Stimulated activated CD8-positive, alpha-beta memory T cell treated with anti-CD3 and anti-CD28 coated beads, Interleukin-15, amount 100 ng/mL, for 24 hours (primary cell): ENCODE measurements around the gene ATAD3C.
"Not testable (repeated sequence)": the region's sequence is repeated elsewhere in the genome, so short reads cannot be mapped to it uniquely, and the experiment has no call there.

ENCODE experiments used
- DNase-seq: peaks from one replicate; pipeline ENCODE4 v3.0.0-alpha.2; 2020; ENCODE audit warnings: low read depth

The ATAD3C gene

GRCh38 chr1:1442069-1442770, 7.3 kb upstream of the ATAD3C start:
- no peak for DNase-seq

DNA sequence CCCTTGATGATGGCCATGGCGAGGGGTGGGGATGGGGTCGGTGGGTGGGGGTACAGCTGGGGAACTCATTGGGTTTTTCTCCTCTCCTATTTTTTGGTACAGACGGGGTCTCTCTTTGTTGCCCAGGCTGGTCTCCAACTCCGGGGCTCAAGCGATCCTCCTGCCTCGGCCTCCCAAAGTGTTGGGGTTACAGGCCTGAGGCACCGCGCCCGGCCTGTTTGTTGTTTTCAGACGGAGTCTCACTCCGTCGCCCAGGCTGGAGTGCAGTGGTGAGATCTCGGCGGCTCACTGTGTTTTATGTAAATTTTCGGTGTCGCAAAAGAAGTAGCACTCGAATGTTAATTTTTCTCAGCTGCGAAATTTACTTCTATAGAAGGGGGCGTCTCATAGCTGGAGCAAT, 2.9 kb upstream of the ATAD3C start:
- DNase-seq, result not testable (repeated sequence)

DNA sequence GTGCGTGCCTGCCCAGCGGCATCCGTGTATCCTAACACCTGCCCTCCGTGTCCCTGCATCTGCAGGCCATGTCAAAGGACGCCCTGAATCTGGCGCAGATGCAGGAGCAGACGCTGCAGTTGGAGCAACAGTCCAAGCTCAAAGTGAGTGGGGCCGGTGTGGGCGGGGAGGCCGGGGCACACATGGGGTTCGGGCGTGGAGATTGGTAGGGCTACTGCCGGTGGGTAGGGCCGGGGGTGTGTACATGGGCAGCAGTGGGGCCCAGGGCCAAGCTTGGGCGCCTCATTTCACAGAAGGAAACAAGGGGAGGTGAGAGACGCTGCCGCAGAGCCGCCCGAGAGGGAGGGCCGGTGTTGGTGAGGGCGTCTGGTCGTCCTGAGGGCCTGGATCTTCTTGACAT, 1.1 kb downstream of the ATAD3C start:
- DNase-seq, result not testable (repeated sequence)

GRCh38 chr1:1451696-1452364, 2.3 kb downstream of the ATAD3C start:
- DNase-seq, result no peak

DNA sequence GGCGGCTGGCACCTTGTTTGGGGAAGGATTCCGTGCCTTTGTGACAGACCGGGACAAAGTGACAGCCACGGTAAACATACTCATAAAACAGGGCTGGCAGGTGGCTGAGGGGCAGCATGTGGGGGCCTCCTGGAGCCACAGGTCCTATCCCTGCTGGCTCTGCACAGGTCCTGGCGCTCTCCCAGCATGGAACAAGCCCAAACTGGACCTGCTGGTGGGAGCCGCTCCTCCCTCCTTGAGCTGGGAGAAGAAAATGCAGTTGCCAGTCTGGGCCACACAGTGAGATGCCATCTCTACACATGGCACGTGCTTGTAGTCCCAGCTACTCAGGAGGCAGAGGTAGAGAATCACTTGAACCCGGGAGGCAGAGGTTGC, 2.9 kb downstream of the ATAD3C start:
- DNase-seq, result not testable (repeated sequence)

GRCh38 chr1:1452882-1453281, 3.4 kb downstream of the ATAD3C start:
- no peak for DNase-seq

- not testable (repeated sequence) for DNase-seq
Observed at GRCh38 chr1:1454286-1455056, 5.0 kb downstream of the ATAD3C start.

- no peak for DNase-seq
Observed at GRCh38 chr1:1455366-1455884, 5.9 kb downstream of the ATAD3C start.

- DNase-seq, result not testable (repeated sequence)
Observed at GRCh38 chr1:1455934-1456333, 6.4 kb downstream of the ATAD3C start.

DNA sequence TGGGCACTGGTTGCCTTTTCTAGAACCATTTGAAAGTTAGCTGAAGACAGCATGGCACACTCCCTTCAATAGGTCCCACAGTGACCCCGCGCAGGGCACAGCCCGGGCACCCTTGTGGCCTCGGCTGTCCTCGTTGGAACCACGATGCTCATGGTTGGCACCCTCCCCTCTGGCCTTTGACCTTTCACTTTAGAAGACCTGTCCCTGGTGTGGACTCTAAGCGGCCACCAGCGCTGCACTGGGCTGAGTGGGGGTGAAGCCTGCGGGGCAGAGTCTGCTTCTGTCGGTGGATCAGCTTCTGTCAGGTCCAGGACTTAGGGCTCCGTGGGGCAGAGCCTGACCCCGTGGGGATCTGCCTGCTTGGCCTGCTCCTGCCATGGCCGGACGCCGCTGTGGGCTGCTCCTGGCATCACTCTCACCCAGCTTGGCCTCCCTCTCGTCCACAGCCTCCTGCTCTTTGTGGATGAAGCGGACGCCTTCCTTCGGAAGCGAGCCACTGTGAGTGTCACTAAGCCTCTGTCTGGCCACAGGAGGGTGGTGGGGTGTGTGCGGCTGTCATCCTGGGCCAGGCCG, 7.3 kb downstream of the ATAD3C start:
- not testable (repeated sequence) for DNase-seq

GRCh38 chr1:1459156-1459555, 9.7 kb downstream of the ATAD3C start:
- DNase-seq, result not testable (repeated sequence)

DNA sequence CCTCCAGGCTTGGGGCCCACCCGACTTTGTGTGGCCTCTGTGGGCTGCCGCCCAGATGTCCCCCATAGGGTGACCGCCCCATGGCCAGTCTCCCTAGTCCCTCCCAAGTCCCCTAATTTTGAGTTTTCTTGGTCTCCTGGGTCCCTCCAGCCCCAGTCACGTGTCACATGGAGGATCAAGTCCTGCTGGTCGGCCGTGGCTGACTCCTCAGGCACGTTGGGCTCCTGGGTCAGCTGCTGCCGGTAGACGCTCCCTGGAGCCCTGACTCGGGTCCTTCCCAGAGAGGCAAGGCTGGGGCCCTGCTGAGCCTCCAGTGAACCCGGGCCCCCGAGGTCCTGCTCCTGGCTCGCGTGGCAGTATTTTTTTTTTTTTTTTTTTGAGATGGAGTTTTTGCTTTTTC, 10.2 kb downstream of the ATAD3C start:
- DNase-seq, result not testable (repeated sequence)

DNA sequence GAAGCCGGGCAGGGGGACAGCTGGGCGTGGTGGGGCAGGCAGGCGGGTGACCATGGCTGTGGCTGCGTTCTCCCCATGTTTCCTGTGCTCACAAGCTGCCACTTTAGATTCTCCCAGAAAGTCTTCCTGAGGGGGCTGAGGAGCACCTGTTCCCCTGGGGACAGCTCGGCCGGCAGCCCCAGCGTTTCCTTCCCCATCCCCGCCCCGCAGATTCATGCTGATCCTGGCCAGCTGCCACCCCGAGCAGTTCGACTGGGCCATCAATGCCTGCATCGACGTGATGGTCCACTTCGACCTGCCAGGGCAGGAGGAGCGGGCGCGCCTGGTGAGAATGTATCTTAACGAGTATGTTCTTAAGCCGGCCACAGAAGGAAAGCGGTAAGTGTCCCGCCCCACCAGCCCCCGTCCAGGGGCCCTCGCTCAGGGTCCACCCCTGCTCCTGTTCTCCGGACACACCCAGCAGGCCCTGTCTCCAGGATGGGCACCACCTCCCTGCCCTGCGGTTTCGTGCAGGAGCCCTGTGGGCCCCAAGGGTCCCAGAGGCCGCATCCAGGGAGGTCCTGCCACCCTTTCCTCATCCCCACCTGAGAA, 11.1 kb downstream of the ATAD3C start:
- DNase-seq, result no peak

DNA sequence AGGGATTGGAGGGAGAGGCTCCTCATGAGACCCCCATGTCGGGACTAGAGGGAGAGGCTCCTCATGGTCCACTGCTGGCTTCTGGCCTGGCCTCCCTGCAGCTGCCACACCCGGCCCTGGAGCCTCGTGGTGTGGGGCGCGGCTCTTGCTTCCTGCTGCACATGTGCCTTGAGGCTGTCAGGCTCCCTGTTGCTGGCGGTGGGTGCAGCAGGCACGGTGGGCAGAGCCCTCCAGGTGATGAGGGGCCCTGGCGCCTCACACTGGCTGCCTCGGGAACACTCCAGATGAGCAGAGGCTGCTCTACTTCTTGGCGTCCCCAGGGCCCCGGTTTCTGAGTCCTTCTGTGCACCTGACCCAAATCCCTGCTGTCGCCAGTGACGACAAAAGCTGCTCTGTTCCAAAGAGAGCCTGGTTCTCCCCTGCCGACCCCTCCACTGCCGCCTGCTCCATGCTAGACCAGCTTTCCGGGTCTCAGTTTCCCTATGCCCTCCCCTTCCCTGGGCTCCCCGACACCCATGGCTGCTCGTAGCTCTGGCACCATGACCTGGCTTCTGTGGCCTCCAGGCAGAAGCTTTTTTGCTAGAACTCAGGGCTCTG, 12.3 kb downstream of the ATAD3C start:
- no peak for DNase-seq

DNA sequence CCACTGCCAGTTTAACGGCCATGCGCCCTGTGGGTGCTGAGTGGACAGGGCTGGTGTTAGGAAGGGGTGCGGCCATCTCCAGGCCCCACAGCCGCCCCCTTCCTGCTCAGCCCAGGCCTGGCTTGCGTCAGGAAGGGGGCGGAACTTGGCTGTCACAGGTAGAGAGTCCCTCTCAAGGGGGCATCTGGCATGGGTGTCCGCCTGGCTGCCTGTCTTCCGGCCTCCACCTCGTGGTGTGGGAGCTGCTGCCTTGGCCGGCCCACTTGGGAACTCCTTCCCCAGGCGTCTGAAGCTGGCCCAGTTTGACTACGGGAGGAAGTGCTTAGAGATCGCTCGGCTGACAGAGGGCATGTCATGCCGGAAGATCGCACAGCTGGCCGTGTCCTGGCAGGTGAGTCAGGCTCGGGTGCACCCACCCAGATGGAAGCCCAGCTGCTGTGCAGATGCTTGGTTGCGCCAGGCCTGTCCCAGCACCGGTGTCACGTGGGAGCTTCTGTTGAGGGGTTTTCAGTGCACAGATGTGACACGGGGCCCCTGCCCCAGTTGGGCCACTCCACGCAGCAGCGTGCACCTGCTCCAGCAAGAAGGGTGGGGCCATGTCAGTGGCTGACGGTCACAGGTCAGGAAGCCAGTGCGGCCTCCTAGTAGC, 13.0 kb downstream of the ATAD3C start:
- DNase-seq, result no peak

GRCh38 chr1:1463312-1463711, 13.8 kb downstream of the ATAD3C start:
- DNase-seq, result no peak

DNA sequence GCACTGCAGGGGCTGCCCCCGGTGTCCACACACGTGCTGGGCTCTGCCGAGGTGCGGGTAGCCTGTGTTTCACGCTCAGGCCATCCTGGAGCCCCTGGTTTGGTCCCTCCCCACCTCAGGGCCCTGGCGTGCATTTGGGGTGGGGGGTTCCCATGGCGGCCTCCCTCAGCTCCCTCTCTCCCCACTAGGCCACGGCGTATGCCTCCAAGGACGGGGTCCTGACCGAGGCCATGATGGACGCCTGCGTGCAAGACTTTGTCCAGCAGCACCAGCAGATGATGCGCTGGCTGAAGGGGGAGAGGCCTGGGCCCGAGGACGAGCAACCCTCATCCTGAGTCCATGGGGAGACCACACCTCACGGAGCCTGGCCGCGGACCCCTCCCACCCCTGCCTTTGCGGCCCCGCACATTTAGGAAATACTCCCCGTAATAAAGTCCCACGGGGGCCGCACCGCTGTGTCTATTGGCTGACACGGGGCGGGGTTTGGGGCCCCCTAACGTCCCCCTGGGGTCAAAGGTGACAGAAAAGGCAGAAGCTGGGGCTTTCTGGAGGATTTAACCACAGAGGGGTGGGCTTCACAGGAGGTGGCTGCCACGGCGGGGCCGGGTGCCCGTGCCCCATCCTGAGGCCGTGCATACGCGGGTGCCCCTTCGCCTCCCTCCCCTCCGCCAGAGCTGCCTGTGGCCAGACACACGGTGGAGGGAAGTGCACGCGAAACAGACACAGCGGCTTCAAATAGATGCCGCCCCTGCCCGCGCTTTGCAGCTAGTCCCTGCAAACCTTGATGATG, 18.9 kb downstream of the ATAD3C start:
- DNase-seq, result not testable (repeated sequence)

GRCh38 chr1:1470626-1471388, 21.3 kb downstream of the ATAD3C start:
- DNase-seq, result no peak

DNA sequence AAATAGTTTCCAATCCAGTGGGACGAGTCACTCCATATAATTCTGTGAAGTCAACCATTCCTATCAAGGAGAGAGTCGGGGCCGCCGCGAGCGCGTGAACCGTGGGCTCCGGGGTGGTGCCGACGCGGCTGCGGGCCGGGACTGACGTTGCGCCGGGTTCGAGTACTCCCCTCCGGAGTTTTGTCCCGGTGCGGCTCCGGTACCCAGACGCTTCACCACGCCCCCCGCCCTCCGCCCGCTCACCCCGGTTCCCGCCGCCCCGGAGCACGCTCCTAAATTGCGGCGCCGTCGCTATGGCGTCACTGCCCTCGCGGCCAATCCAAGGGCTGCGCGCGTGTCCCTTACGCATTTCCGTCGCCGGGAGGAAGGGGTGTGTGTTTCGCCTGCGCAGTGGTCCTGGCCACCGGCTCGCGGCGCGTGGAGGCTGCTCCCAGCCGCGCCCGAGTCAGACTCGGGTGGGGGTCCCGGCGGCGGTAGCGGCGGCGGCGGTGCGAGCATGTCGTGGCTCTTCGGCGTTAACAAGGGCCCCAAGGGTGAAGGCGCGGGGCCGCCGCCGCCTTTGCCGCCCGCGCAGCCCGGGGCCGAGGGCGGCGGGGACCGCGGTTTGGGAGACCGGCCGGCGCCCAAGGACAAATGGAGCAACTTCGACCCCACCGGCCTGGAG, 22.0 kb downstream of the ATAD3C start, which contains the start of gene ATAD3B:
Gene ATAD3B, plus strand, starts transcription at position 377 of the 664 bp plus-strand sequence. Its CDS starts 120 bp downstream, at position 497.
- peak; percentile 84 for DNase-seq
